Endothelial cell of umbilical vein (primary cell): ENCODE measurements around the gene GGTLC1. TPM values are rescaled to one million over a fixed set of nuclear protein-coding genes. Genes with fewer than 3 reads are reported as not detected.

ENCODE experiments used
- BruUV-seq: library from RNA; stranded (reverse); fragments of 400-500 nt; replicated peaks from 2 replicates; lab custom pipeline; 2021; lab: Mats Ljungman, UMichigan
- CTCF ChIA-PET: fragments of 300-600, 350-600 bp; sonication (Branson Sonifier 250); formaldehyde crosslinking; loops from one replicate; lab custom pipeline; 2021; ENCODE audit warnings: antibody characterized with exemption, inconsistent platforms; lab: Charles Lee
- POLR2A ChIA-PET: fragments of 300-600, 350-600 bp; sonication (Branson Sonifier 250); formaldehyde crosslinking; loops from one replicate; lab custom pipeline; 2021; ENCODE audit warnings: antibody characterized with exemption, inconsistent platforms; lab: Charles Lee
- DNase-seq: peaks from one replicate; pipeline ENCODE4 v3.0.0-alpha.2; 2011; ENCODE audit warnings: low read depth, low spot score
- FAIRE-seq: peaks from 2 replicates; lab custom pipeline; 2011; peaks lifted over from hg19 to GRCh38; lab: Jason Lieb, UNC
- H2AFZ ChIP-seq: 2 replicates; pipeline ENCODE4 v1.6.0; 2012; ENCODE audit warnings: low read depth, low read length, control low read depth, inconsistent platforms
- H3K27ac ChIP-seq: 2 replicates; pipeline ENCODE4 v1.5.1; 2011; ENCODE audit warnings: low read depth, mild to moderate bottlenecking, control low read depth, low read length, moderate library complexity; ENCODE audit not compliant: insufficient read depth
- H3K27me3 ChIP-seq, 2 experiments: 2 replicates each; pipeline versions ENCODE4 v1.6.0 to v1.6.1; 2011; ENCODE audit warnings: low read length in 2 of 2, mixed read lengths in 1 of 2; ENCODE audit not compliant: control insufficient read depth in 2 of 2, insufficient read depth in 2 of 2
- H3K36me3 ChIP-seq, 2 experiments: 2 replicates in 1 of 2; 3 replicates in 1 of 2; pipeline ENCODE4 v1.5.1; 2011; ENCODE audit warnings: low read length in 2 of 2, mild to moderate bottlenecking in 1 of 2, moderate library complexity in 1 of 2; ENCODE audit not compliant: control insufficient read depth in 2 of 2, insufficient read depth in 2 of 2; ENCODE audit errors: extremely low read depth in 1 of 2
- H3K4me1 ChIP-seq: 3 replicates; pipeline ENCODE4 v1.5.1; 2011; ENCODE audit warnings: mild to moderate bottlenecking, low read length; ENCODE audit not compliant: control insufficient read depth, insufficient read depth; ENCODE audit errors: extremely low read depth
- H3K4me2 ChIP-seq: 2 replicates; pipeline ENCODE4 v1.6.1; 2011; ENCODE audit warnings: low read length, control low read depth, mixed read lengths; ENCODE audit not compliant: insufficient read depth
- H3K4me3 ChIP-seq, 3 experiments: fragments of 200-600 bp in 1 of 3; sonication (generic), shearing (Covaris generic) in 1 of 3; replicated peaks in 1 of 3; 2 replicates each; pipeline ENCODE4 v1.5.1; 2011 to 2016; ENCODE audit warnings: control low read depth in 3 of 3, low read length in 3 of 3, mild to moderate bottlenecking in 2 of 3, inconsistent platforms in 1 of 3, low read depth in 1 of 3, moderate library complexity in 1 of 3; ENCODE audit not compliant: insufficient read depth in 1 of 3
- H3K79me2 ChIP-seq: 2 replicates; pipeline ENCODE4 v1.6.0; 2012; ENCODE audit warnings: low read length, inconsistent platforms; ENCODE audit not compliant: control insufficient read depth, insufficient read depth
- H3K9ac ChIP-seq: replicated peaks from 2 replicates; pipeline ENCODE3; 2011; ENCODE audit warnings: low read length, control low read depth; ENCODE audit not compliant: insufficient read depth; ENCODE audit errors: extremely low read depth
- H3K9me1 ChIP-seq: replicated peaks from 3 replicates; pipeline ENCODE4 v1.6.0; 2011; ENCODE audit warnings: mild to moderate bottlenecking, low read length; ENCODE audit not compliant: control insufficient read depth, insufficient read depth; ENCODE audit errors: extremely low read depth
- H3K9me3 ChIP-seq: replicated peaks from 2 replicates; pipeline ENCODE4 v1.5.1; 2012; ENCODE audit warnings: low read length, inconsistent platforms; ENCODE audit not compliant: control insufficient read depth, insufficient read depth
- H4K20me1 ChIP-seq: replicated peaks from 2 replicates; pipeline ENCODE3; 2011; ENCODE audit warnings: mild to moderate bottlenecking, low read length; ENCODE audit not compliant: control insufficient read depth, insufficient read depth; ENCODE audit errors: extremely low read depth
- CTCF ChIP-seq, 2 donors: IDR thresholded peaks; 1 replicate in 1 of 2; 2 replicates in 1 of 2; pipeline ENCODE4 v1.5.1; 2011; ENCODE audit warnings: low read length in 2 of 2, mild to moderate bottlenecking in 2 of 2, moderate library complexity in 2 of 2, control low read depth in 1 of 2, inconsistent platforms in 1 of 2, low read depth in 1 of 2; ENCODE audit not compliant: insufficient read depth in 1 of 2; ENCODE audit errors: extremely low read depth in 1 of 2
- EZH2 ChIP-seq: IDR thresholded peaks from 2 replicates; pipeline ENCODE4 v1.6.1; 2012; ENCODE audit warnings: borderline replicate concordance, low read depth, mild to moderate bottlenecking, moderate library complexity, low read length, inconsistent platforms; ENCODE audit not compliant: severe bottlenecking
- FOS ChIP-seq: IDR thresholded peaks from 2 replicates; pipeline ENCODE4 v1.6.1; 2011; ENCODE audit warnings: mild to moderate bottlenecking, low read length, moderate library complexity, borderline replicate concordance; ENCODE audit not compliant: insufficient read depth
- GATA2 ChIP-seq: IDR thresholded peaks from 2 replicates; pipeline ENCODE4 v1.7.0; 2011; ENCODE audit warnings: low read depth, mild to moderate bottlenecking, moderate library complexity, mixed read lengths, low read length; ENCODE audit not compliant: insufficient read length, insufficient read depth
- JUN ChIP-seq: IDR thresholded peaks from 2 replicates; pipeline ENCODE4 v1.6.1; 2011; ENCODE audit warnings: borderline replicate concordance, low read depth; ENCODE audit not compliant: insufficient read length, insufficient read depth
- MAX ChIP-seq: IDR thresholded peaks from 2 replicates; pipeline ENCODE4 v1.6.1; 2011; ENCODE audit not compliant: insufficient read depth, insufficient read length
- MYC ChIP-seq: IDR thresholded peaks from one replicate; pipeline ENCODE4 v1.6.1; 2011; ENCODE audit warnings: mild to moderate bottlenecking, low read depth, low read length
- POLR2A ChIP-seq: IDR thresholded peaks from 2 replicates; pipeline ENCODE4 v1.6.1; 2012; ENCODE audit warnings: low read depth, mild to moderate bottlenecking, control low read depth, low read length
- POLR2AphosphoS5 ChIP-seq: IDR thresholded peaks from 2 replicates; pipeline ENCODE4 v1.6.1; 2012; ENCODE audit warnings: low read depth, mild to moderate bottlenecking, control low read depth, low read length, moderate library complexity; ENCODE audit not compliant: insufficient read depth
- dilution Hi-C: fragments of 300-500 bp; cut with MboI; formaldehyde crosslinking; loops from one replicate; pipeline ENCODE4 v1.15.0; 2019; ENCODE audit warnings: low sequenced_read_pairs; ENCODE audit not compliant: extremely low pct_ligation_motif_present
- intact Hi-C: fragments of 100-400 bp; cut with micrococcal nuclease; formaldehyde crosslinking; loops from one replicate; pipeline ENCODE4 v1.10.0; 2022
- polyA plus RNA-seq, 4 experiments: library from polyadenylated mRNA; depleted of rRNA in 3 of 4; stranded (reverse) in 3 of 4; unstranded in 1 of 4; fragments of >200 nt; gene quantifications; 2 replicates each; pipeline versions ENCODE4 v1.2.1 to v1.2.3, GENCODE V29; 2011 to 2012; ENCODE audit warnings: missing spikeins in 1 of 4
- total RNA-seq: library from RNA; stranded (reverse); gene quantifications from 2 replicates; pipeline ENCODE4 v1.2.3, GENCODE V29; 2021

Gene GGTLC1
- total and polyA plus RNA-seq, 2 donors (not counting 3 experiments of a cell fraction or from before 2014, with no cell fraction given) = not detected

- DNase-seq (no peak), FAIRE-seq (no peak)
- no peaks in the 10 kb centered on the region for H3K79me2 ChIP-seq
- H3K27ac ChIP-seq = no peak overlapping the region
- H3K36me3 ChIP-seq = no peaks in the 10 kb centered on the region
- no peak overlapping the region for H3K4me3 ChIP-seq
- POLR2A ChIA-PET = no interaction called here
- no peak overlapping the region for H3K4me2 ChIP-seq
- no peak overlapping the region for H3K9ac ChIP-seq
- TF ChIP-seq JUN (no peak), POLR2AphosphoS5 (no peak), POLR2A (no peak), GATA2 (no peak), MYC (no peak)
- no peaks in the 10 kb centered on the region for H3K4me1 ChIP-seq
- CTCF ChIA-PET = no interaction called here
- no TSS peak for BruUV-seq
- H3K9me3 ChIP-seq = no peaks in the 10 kb centered on the region
- intact Hi-C loops = no loop called here
- H2AFZ ChIP-seq = no peak overlapping the region
- H3K27me3 ChIP-seq = peaks cover 2 to 3% of the 10 kb centered on the region in 2 experiments
- no peaks in the 10 kb centered on the region for H4K20me1 ChIP-seq
- dilution Hi-C loops = no loop called here
- H3K9me1 ChIP-seq = no peaks in the 10 kb centered on the region
These were observed 15.9 kb upstream of the GGTLC1 start for GRCh38 chr20:24004471-24004870.

- CTCF ChIA-PET = no interaction called here
- no peak overlapping the region for H3K9ac ChIP-seq
- dilution Hi-C loops = no loop called here
- H3K36me3 ChIP-seq = no peaks in the 10 kb centered on the region
- no peak overlapping the region for H2AFZ ChIP-seq
- H3K9me3 ChIP-seq = no peaks in the 10 kb centered on the region
- H3K27me3 ChIP-seq = peaks cover 2 to 5% of the 10 kb centered on the region in 2 experiments
- no peak for TF ChIP-seq CTCF (IDR thresholded peaks at IDR 0.05; ENCODE audit: extremely low read depth in 1 of 2, insufficient read depth in 1 of 2, low read depth in 1 of 2, low read length in 2 of 2)
- TF ChIP-seq POLR2AphosphoS5 = no peak
- no peak for TF ChIP-seq GATA2
- no peak for TF ChIP-seq MAX
- no peak for TF ChIP-seq JUN
- TF ChIP-seq FOS = no peak
- no peak for TF ChIP-seq POLR2A
- no peak for TF ChIP-seq EZH2
- TF ChIP-seq MYC = no peak
- intact Hi-C loops = no loop called here
- H3K4me1 ChIP-seq = no peaks in the 10 kb centered on the region
- no peak overlapping the region for H3K27ac ChIP-seq
- no peaks in the 10 kb centered on the region for H3K79me2 ChIP-seq
- FAIRE-seq (no peak), DNase-seq (no peak)
- no peak overlapping the region for H3K4me3 ChIP-seq
- POLR2A ChIA-PET = no interaction called here
- no TSS peak for BruUV-seq
- H3K4me2 ChIP-seq = no peak overlapping the region
- no peaks in the 10 kb centered on the region for H4K20me1 ChIP-seq
- no peaks in the 10 kb centered on the region for H3K9me1 ChIP-seq
These were observed 14.3 kb upstream of the GGTLC1 start for GRCh38 chr20:24002896-24003295.
